HepG2 (cell line): ENCODE measurements around the gene TUT1. TPM values are rescaled to one million over a fixed set of nuclear protein-coding genes. Genes with fewer than 3 reads are reported as not detected.

ENCODE experiments used
- ARID3A ChIP-seq: IDR thresholded peaks from 2 replicates; pipeline ENCODE4 v1.6.1; 2012; ENCODE audit warnings: low read depth, low read length, improper control_type of control experiment
- CENPT ChIP-seq: sonication (generic); formaldehyde crosslinking; IDR thresholded peaks from 2 replicates; pipeline ENCODE4 v1.8.0; 2022; ENCODE audit warnings: low read depth, mild to moderate bottlenecking, moderate library complexity, missing genetic modification reagents
- ELF1 ChIP-seq: sonication (generic); formaldehyde crosslinking; IDR thresholded peaks from 2 replicates; pipeline ENCODE4 v1.4.0; 2020; ENCODE audit warnings: missing genetic modification reagents
- GABPB1 ChIP-seq: IDR thresholded peaks from 2 replicates; pipeline ENCODE4 v1.6.1; 2016; ENCODE audit warnings: mild to moderate bottlenecking, missing genetic modification reagents, moderate library complexity, missing compliant biosample characterization
- HCFC1 ChIP-seq: fragments of 150-350 bp; IDR thresholded peaks from 2 replicates; pipeline ENCODE4 v1.6.1; 2014; ENCODE audit warnings: low read depth, low read length
- HNF1B ChIP-seq: sonication (generic); formaldehyde crosslinking; IDR thresholded peaks from 2 replicates; pipeline ENCODE4 v1.5.1; 2020; ENCODE audit warnings: mild to moderate bottlenecking, moderate library complexity, missing genetic modification reagents
- NBN ChIP-seq: fragments of 450-650 bp; conservative IDR thresholded peaks from 2 replicates; pipeline ENCODE4 v1.6.1; 2017
- NR2C2 ChIP-seq: sonication (generic); formaldehyde crosslinking; IDR thresholded peaks from 2 replicates; pipeline ENCODE4 v1.4.0; 2020; ENCODE audit warnings: missing genetic modification reagents, mild to moderate bottlenecking, moderate library complexity, borderline replicate concordance
- POLR2G ChIP-seq: fragments of 200-400 bp; formaldehyde crosslinking; IDR thresholded peaks from 2 replicates; pipeline ENCODE4 v1.6.1; 2018; ENCODE audit warnings: mild to moderate bottlenecking, low read depth, low read length, moderate library complexity
- SOX5 ChIP-seq: IDR thresholded peaks from 2 replicates; pipeline ENCODE4 v1.6.1; 2016; ENCODE audit warnings: borderline replicate concordance
- SSRP1 ChIP-seq: IDR thresholded peaks from 2 replicates; pipeline ENCODE4 v1.6.1; 2016; ENCODE audit warnings: control low read depth
- YEATS2 ChIP-seq: sonication (generic); formaldehyde crosslinking; IDR thresholded peaks from 2 replicates; pipeline ENCODE4 v1.4.0; 2020; ENCODE audit warnings: missing genetic modification reagents, borderline replicate concordance
- ZFP37 ChIP-seq: sonication (generic); formaldehyde crosslinking; IDR thresholded peaks from 2 replicates; pipeline ENCODE4 v1.4.0; 2020; ENCODE audit warnings: missing genetic modification reagents, borderline replicate concordance
- ZNF138 ChIP-seq: sonication (generic); formaldehyde crosslinking; IDR thresholded peaks from 2 replicates; pipeline ENCODE4 v1.5.0; 2020; ENCODE audit warnings: mild to moderate bottlenecking, low read depth, missing genetic modification reagents
- ZNF256 ChIP-seq: sonication (generic); formaldehyde crosslinking; conservative IDR thresholded peaks from 2 replicates; pipeline ENCODE4 v1.4.0; 2020; ENCODE audit warnings: missing genetic modification reagents
- ZNF350 ChIP-seq: sonication (generic); formaldehyde crosslinking; IDR thresholded peaks from 2 replicates; pipeline ENCODE4 v1.4.0; 2020; ENCODE audit warnings: mild to moderate bottlenecking, low read depth, missing genetic modification reagents, borderline replicate concordance
- ZNF574 ChIP-seq: sonication (generic); formaldehyde crosslinking; IDR thresholded peaks from 2 replicates; pipeline ENCODE4 v1.4.0; 2020; ENCODE audit warnings: missing genetic modification reagents
- ZSCAN30 ChIP-seq: sonication (generic); formaldehyde crosslinking; IDR thresholded peaks from 2 replicates; pipeline ENCODE4 v1.5.0; 2020; ENCODE audit warnings: mild to moderate bottlenecking, missing genetic modification reagents
- polyA plus RNA-seq, 8 experiments: library from polyadenylated mRNA; depleted of rRNA in 3 of 8; stranded (reverse) in 7 of 8; unstranded in 1 of 8; fragments of >200 nt; fragmentation: Illumina TruSeq in 4 of 8; extraction: Trizol in 4 of 8; gene quantifications; 2 replicates each; pipeline versions ENCODE4 v1.2.1 to v1.2.3, GENCODE V29; 2011 to 2016; ENCODE audit warnings: low read depth in 4 of 8, missing spikeins in 1 of 8, mixed read lengths in 1 of 8; ENCODE audit not compliant: insufficient read depth in 1 of 8
- total RNA-seq, 5 experiments: library from RNA; depleted of rRNA; stranded (reverse); fragments of >200 nt; fragmentation: Illumina TruSeq; extraction: Trizol; gene quantifications; 2 replicates each; pipeline ENCODE4 v1.2.3, GENCODE V29; 2016; ENCODE audit warnings: low read depth in 1 of 5
- TF ChIP-seq, protein P1 (sequence below): sonication (generic); formaldehyde crosslinking; conservative IDR thresholded peaks from 2 replicates; pipeline ENCODE4 v1.4.0; 2020; ENCODE audit warnings: missing genetic modification reagents
- TF ChIP-seq, protein P2 (sequence below): sonication (generic); formaldehyde crosslinking; IDR thresholded peaks from 2 replicates; pipeline ENCODE4 v1.4.0; 2020; ENCODE audit warnings: missing genetic modification reagents
- TF ChIP-seq, protein P3 (sequence below): sonication (generic); formaldehyde crosslinking; IDR thresholded peaks from 2 replicates; pipeline ENCODE4 v1.8.0; 2023; ENCODE audit warnings: mild to moderate bottlenecking, missing genetic modification reagents

The TUT1 gene
- total and polyA plus RNA-seq, 2 of the 13 experiments (the other 11 are each of a cell fraction or from before 2014, with no cell fraction given) = 9.7 to 14.3 TPM

DNA sequence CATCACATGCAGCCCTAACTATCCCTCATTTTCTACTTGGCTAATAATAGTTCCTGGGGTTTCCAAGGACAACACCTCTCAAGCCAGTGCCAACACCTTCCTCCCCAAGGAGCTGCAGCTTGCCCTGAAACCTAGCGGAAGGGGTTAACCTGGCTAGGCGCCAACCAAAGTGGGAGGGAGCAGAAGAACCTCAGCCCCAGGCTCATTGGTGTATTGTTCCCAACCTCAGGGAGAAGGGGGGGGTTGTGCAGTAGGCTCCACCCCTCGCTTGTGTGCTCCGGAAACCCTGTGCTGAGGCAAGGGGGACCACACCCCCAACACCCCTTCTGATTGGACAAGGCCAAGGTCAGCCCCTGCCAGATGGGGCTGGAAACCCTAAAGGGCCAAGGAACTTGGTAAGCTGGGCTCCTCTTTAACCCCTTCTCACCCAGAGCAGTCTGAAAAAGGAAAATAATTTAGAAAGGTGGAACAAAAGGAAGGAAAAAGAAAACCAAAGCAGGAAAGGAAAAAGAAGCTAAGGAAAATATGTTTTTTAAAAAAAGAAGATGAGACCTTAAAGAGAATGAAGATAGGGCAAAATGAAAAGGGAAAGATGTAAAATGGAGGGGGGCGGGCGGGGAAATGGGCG, 7.9 kb upstream of the TUT1 start (continued):
- TF ChIP-seq, protein P1, sequence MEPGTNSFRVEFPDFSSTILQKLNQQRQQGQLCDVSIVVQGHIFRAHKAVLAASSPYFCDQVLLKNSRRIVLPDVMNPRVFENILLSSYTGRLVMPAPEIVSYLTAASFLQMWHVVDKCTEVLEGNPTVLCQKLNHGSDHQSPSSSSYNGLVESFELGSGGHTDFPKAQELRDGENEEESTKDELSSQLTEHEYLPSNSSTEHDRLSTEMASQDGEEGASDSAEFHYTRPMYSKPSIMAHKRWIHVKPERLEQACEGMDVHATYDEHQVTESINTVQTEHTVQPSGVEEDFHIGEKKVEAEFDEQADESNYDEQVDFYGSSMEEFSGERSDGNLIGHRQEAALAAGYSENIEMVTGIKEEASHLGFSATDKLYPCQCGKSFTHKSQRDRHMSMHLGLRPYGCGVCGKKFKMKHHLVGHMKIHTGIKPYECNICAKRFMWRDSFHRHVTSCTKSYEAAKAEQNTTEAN (CRISPR knock-in tag) = 0 out of 2 replicates have a peak, but pooled peaks have one; percentile 22
- TF ChIP-seq ZNF574 (CRISPR knock-in tag) (peak; percentile 82), ZFP37 (CRISPR knock-in tag) (0 out of 2 replicates have a peak, but pooled peaks have one; percentile 34), CENPT (no peak), ZSCAN30 (CRISPR knock-in tag) (no peak), SOX5 (CRISPR knock-in tag) (peak; percentile 76; the same call in 1 of the 2 replicates), HCFC1 (no peak), ZNF138 (CRISPR knock-in tag) (no peak), ELF1 (CRISPR knock-in tag) (peak; percentile 75), ARID3A (no peak), ZNF350 (CRISPR knock-in tag) (peak; percentile 54; the same call in 1 of the 2 replicates), SSRP1 (CRISPR knock-in tag) (peak; percentile 77; the same call in 1 of the 2 replicates), GABPB1 (CRISPR knock-in tag) (peak; percentile 87), YEATS2 (CRISPR knock-in tag) (peak; percentile 94; the same call in 1 of the 2 replicates), NR2C2 (peak; percentile 81), HNF1B (CRISPR knock-in tag) (no peak), POLR2G (peak; percentile 34; the same call in 1 of the 2 replicates), ZNF256 (CRISPR knock-in tag) (no peak), NBN (no peak)
- TF ChIP-seq, protein P2, sequence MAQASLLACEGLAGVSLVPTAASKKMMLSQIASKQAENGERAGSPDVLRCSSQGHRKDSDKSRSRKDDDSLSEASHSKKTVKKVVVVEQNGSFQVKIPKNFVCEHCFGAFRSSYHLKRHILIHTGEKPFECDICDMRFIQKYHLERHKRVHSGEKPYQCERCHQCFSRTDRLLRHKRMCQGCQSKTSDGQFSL = peak; percentile 97
- TF ChIP-seq, protein P3, sequence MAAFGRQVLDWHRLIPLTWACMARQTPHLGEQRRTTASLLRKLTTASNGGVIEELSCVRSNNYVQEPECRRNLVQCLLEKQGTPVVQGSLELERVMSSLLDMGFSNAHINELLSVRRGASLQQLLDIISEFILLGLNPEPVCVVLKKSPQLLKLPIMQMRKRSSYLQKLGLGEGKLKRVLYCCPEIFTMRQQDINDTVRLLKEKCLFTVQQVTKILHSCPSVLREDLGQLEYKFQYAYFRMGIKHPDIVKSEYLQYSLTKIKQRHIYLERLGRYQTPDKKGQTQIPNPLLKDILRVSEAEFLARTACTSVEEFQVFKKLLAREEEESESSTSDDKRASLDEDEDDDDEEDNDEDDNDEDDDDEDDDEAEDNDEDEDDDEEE (CRISPR knock-in tag) = no peak
